Measurements from ENCODE around the gene ZNF385A.

Gene ZNF385A

DNA sequence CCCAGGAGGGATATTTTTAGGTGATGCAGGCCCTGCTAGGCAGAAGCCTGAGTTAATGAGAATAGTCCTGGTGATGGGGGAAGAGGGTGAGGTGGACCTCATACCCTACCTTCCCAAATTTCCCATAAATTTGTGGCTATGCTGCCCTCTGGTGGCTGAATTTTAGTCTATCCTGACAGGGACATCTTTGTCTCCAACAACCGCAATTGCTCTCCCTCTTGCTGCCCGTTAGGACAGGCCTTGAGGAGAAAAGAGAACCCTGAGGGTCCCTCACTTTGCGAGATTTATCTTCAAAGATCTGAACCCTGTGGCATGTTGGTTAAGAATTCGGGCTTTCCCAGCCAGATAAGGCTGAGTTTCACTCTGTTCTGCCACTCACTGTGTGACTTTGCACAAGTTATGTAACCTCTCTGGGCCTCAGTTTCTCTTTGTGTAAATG lies 9.8 kb upstream of the ZNF385A start:
- H3K27me3 ChIP-seq (replicated peaks; ENCODE audit: control insufficient read depth, insufficient read depth, low read length), result no peaks in the 10 kb centered on the region
- TF ChIP-seq, protein P1, sequence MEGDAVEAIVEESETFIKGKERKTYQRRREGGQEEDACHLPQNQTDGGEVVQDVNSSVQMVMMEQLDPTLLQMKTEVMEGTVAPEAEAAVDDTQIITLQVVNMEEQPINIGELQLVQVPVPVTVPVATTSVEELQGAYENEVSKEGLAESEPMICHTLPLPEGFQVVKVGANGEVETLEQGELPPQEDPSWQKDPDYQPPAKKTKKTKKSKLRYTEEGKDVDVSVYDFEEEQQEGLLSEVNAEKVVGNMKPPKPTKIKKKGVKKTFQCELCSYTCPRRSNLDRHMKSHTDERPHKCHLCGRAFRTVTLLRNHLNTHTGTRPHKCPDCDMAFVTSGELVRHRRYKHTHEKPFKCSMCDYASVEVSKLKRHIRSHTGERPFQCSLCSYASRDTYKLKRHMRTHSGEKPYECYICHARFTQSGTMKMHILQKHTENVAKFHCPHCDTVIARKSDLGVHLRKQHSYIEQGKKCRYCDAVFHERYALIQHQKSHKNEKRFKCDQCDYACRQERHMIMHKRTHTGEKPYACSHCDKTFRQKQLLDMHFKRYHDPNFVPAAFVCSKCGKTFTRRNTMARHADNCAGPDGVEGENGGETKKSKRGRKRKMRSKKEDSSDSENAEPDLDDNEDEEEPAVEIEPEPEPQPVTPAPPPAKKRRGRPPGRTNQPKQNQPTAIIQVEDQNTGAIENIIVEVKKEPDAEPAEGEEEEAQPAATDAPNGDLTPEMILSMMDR (IDR thresholded peaks at IDR 0.05; ENCODE audit: insufficient read depth, low read length, poor library complexity, severe bottlenecking), result peak; percentile 71
- no peak overlapping the region for H3K4me3 ChIP-seq (replicated peaks; ENCODE audit: low read depth, low read length)
- DNase-seq (ENCODE audit: extremely low read depth, insufficient read length), result no peak
- H3K36me3 ChIP-seq (ENCODE audit: control insufficient read depth, insufficient read depth, low read length), result no peaks in the 10 kb centered on the region

DNA sequence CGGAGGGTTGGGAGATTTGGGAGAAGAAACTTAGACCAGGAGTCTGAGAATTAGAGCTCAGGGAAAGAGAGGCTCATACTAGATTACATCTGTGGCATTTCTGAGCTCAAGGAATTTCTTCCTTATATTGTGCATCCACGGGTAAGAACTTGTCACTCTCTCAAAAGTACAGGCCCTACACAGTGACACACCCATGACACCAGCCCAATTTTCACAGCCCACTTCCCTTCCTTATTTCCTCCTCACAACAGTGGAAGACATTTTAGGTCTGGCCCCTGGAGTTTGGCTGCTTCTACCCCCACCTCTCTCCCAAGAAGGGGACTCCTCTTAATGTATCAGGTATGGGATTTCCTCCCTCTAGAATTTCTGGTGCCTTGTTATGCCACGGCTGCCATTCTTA lies 9.2 kb upstream of the ZNF385A start:
- Histone ChIP-seq H3K36me3 (ENCODE audit: control insufficient read depth, insufficient read depth, low read length) (no peaks in the 10 kb centered on the region), H3K27me3 (replicated peaks; ENCODE audit: control insufficient read depth, insufficient read depth, low read length) (no peaks in the 10 kb centered on the region), H3K4me3 (replicated peaks; ENCODE audit: low read depth, low read length) (no peak overlapping the region)
- DNase-seq (ENCODE audit: extremely low read depth, insufficient read length), result no peak
- TF ChIP-seq, protein P1 (IDR thresholded peaks at IDR 0.05; ENCODE audit: insufficient read depth, low read length, poor library complexity, severe bottlenecking), result no peak

DNA sequence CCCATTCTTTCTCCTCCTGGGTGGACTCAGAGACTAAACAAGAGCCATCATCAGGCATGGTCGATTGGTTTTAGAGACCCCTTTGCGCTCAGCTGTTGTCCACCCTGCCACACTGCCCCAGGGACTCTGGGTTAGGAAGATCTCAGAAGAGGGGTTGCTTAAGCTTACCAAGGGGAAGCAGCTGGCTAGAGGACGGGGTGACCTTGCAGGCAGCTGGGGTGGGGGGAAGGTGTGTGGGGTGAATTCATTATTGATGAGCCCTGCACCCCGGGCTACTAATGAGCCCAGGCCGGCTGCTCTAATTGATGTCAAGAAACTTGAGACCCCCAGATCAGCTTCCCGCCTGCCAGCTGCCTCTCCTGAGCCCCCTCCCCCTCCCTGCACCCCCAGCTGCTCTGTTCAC lies 8.7 kb upstream of the ZNF385A start:
- Histone ChIP-seq H3K36me3 (ENCODE audit: control insufficient read depth, insufficient read depth, low read length) (no peaks in the 10 kb centered on the region), H3K27me3 (replicated peaks; ENCODE audit: control insufficient read depth, insufficient read depth, low read length) (no peaks in the 10 kb centered on the region), H3K4me3 (replicated peaks; ENCODE audit: low read depth, low read length) (no peak overlapping the region)
- DNase-seq (ENCODE audit: extremely low read depth, insufficient read length), result no peak
- TF ChIP-seq, protein P1 (IDR thresholded peaks at IDR 0.05; ENCODE audit: insufficient read depth, low read length, poor library complexity, severe bottlenecking), result no peak

DNA sequence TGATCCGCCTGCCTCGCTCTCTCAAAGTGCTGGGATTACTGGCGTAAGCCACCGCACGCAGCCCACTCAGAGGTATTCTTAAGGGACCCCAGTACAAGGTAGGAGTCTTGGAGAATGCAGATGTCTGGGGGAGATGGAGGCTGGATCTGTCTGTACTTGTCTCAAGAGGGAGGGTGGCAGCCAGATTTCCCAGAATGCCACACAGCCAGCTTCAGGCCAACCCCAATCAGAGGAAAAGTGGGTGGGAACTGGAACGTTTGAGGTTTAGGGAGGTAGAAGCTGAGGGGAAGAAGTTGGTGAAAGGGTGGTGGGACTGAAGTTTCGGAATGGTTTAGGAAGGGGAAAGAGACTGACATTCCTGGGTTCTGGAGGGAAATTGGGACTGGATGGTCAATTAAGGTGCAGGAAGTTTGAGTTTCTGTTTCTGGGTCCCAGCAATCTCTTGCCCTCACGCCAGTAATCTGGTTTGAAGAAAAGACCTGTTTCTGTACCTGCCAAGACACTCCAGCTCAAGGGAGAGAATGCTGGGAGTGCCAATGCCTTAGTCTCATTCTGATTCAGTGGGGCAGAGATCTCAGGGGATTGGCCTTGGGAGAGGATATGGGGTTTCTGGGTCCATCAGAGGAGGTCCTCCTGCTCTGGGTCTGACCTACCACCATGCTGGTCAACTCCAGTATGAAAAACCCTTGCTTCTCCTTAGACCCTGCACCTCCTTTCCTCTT lies 8.1 kb upstream of the ZNF385A start:
- DNase-seq (ENCODE audit: extremely low read depth, insufficient read length), result no peak
- no peak overlapping the region for H3K4me3 ChIP-seq (replicated peaks; ENCODE audit: low read depth, low read length)
- H3K27me3 ChIP-seq (replicated peaks; ENCODE audit: control insufficient read depth, insufficient read depth, low read length), result no peaks in the 10 kb centered on the region
- no peaks in the 10 kb centered on the region for H3K36me3 ChIP-seq (ENCODE audit: control insufficient read depth, insufficient read depth, low read length)
- TF ChIP-seq, protein P1 (IDR thresholded peaks at IDR 0.05; ENCODE audit: insufficient read depth, low read length, poor library complexity, severe bottlenecking), result no peak

DNA sequence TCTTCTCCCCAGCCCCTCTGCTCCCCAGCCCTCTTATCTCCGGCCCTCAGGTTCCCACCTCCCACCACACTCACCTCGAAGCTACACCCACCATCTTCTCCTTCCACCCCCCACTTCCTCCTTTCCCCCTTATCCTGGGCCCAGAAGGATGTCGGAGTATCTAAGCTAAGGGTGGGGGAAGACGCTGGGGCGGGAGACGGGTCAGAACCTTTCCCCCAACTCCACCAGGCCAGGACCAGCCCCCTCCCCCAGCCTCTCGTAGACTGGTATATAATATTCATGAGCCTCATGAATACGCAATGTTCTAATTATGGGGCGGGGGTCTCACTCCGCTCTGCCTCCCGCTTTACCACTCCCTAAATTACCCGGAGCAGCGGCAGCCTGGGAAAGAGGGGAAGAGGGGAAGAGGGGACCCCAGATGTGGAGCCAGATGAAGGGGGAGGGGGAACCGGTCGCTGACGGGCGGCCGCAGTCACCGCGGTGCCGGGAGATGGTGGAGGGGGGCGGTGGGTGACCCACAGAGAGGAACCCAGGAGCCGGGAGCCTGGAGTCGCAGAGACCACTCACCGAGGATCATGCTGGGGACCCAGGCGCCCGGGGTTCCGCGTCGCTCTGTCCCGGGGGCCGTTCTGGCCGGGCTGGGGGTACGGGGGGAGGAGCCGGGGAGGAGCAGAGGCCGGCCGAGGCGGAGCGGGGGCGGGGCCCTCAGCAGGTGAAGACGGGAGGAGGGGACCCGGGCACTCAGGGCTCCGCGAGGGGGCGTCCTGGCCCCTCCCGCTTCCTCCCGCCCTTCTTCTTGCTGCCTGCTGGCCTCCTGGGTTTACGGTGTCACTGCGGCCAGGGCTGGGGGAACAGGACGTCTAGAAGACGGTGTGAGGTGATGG lies 6.4 kb upstream of the ZNF385A start:
- TF ChIP-seq, protein P1 (IDR thresholded peaks at IDR 0.05; ENCODE audit: insufficient read depth, low read length, poor library complexity, severe bottlenecking), result peak; percentile 66
- peak; percentile 75 for DNase-seq (ENCODE audit: extremely low read depth, insufficient read length)

More for the DNA sequence above, 6.4 kb upstream of the ZNF385A start:
- Histone ChIP-seq H3K4me3 (replicated peaks; ENCODE audit: low read depth, low read length) (peak overlapping the region; percentile 66), H3K36me3 (ENCODE audit: control insufficient read depth, insufficient read depth, low read length) (no peaks in the 10 kb centered on the region), H3K27me3 (replicated peaks; ENCODE audit: control insufficient read depth, insufficient read depth, low read length) (no peaks in the 10 kb centered on the region)
